ENCODE results near the gene RAC3.

DNA sequence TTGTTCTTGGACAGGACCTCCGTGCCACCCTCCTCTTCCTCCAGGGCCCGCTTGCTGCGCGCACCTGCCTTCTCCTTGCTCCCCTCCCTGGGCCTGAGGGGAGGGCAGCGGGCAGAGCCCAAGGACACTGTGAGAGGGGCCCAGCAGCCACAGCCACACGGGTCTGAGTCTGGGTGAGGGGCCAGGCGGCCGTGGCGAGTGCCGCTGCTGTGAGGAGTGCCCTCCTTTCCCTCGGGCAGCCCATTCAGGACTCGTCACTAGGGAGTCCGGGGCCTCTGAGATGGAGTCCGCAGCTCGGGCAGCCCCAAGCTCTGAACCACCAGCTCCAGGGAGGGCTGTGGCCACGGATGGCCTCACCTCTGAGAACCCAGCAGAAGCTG, 28.5 kb downstream of the RAC3 start:
- TF ChIP-seq, protein P1, sequence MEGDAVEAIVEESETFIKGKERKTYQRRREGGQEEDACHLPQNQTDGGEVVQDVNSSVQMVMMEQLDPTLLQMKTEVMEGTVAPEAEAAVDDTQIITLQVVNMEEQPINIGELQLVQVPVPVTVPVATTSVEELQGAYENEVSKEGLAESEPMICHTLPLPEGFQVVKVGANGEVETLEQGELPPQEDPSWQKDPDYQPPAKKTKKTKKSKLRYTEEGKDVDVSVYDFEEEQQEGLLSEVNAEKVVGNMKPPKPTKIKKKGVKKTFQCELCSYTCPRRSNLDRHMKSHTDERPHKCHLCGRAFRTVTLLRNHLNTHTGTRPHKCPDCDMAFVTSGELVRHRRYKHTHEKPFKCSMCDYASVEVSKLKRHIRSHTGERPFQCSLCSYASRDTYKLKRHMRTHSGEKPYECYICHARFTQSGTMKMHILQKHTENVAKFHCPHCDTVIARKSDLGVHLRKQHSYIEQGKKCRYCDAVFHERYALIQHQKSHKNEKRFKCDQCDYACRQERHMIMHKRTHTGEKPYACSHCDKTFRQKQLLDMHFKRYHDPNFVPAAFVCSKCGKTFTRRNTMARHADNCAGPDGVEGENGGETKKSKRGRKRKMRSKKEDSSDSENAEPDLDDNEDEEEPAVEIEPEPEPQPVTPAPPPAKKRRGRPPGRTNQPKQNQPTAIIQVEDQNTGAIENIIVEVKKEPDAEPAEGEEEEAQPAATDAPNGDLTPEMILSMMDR (IDR thresholded peaks at IDR 0.05), result no peak
- TF ChIP-seq POLR2A (IDR thresholded peaks at IDR 0.05), result no peak

All from esophagus squamous epithelium (tissue), 4 donors.